ENCODE measurements around the gene CCDC61.

DNA sequence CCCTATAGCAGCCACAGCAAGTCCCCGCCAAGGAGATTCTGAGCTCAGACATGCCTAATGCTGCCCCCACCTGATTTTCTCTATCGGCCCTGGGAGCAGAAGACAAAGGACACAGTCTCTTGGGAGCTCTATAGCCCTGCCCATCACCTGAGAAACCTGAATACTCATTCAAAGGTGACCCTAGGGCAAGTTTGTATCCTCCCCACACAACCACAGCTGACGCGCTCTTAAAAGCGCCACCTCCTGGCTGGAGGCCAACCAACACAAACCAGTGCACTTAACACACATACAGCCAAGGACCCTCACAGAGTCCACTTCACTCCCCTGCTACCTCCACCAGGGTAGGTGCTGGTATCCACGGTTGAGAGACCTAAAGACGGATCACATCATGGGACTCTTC, 54.3 kb downstream of the CCDC61 start:
- TF ChIP-seq SUZ12 (IDR thresholded peaks at IDR 0.05) (no peak), ELF4 (IDR thresholded peaks at IDR 0.05) (no peak), ZNF384 (IDR thresholded peaks at IDR 0.05) (no peak), L3MBTL2 (conservative IDR thresholded peaks at IDR 0.05) (no peak), FOXM1 (IDR thresholded peaks at IDR 0.05; ENCODE audit: borderline replicate concordance) (no peak), FOXA1 (IDR thresholded peaks at IDR 0.05) (no peak), SP1 (IDR thresholded peaks at IDR 0.05) (no peak), LEF1 (IDR thresholded peaks at IDR 0.05; ENCODE audit: borderline replicate concordance) (no peak), TARDBP (IDR thresholded peaks at IDR 0.05) (no peak), HDGF (IDR thresholded peaks at IDR 0.05; ENCODE audit: borderline replicate concordance) (no peak), NFRKB (IDR thresholded peaks at IDR 0.05) (no peak), ARNT (IDR thresholded peaks at IDR 0.05) (no peak), BHLHE40 (IDR thresholded peaks at IDR 0.05; ENCODE audit: borderline replicate concordance) (no peak)
- TF ChIP-seq, protein P1, sequence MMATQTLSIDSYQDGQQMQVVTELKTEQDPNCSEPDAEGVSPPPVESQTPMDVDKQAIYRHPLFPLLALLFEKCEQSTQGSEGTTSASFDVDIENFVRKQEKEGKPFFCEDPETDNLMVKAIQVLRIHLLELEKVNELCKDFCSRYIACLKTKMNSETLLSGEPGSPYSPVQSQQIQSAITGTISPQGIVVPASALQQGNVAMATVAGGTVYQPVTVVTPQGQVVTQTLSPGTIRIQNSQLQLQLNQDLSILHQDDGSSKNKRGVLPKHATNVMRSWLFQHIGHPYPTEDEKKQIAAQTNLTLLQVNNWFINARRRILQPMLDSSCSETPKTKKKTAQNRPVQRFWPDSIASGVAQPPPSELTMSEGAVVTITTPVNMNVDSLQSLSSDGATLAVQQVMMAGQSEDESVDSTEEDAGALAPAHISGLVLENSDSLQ (IDR thresholded peaks at IDR 0.05), result no peak

Data from HEK293T (cell line).